Thoracic aorta (tissue), 2 donors: ENCODE data around the gene TEPSIN. TPM values are rescaled to one million over a fixed set of nuclear protein-coding genes. Genes with fewer than 3 reads are reported as not detected.

Experiments used
- ATAC-seq: fragments of 150-250 bp; one replicate; pipeline ENCODE4 v1.8.0; 2017; ENCODE audit warnings: low read depth; ENCODE audit not compliant: insufficient number of reproducible peaks, low FRiP score
- DNase-seq: peaks from one replicate; pipeline ENCODE4 v3.0.0-alpha.2; 2020; ENCODE audit warnings: low spot score
- H3K27ac ChIP-seq, 2 donors: fragments of 200-600 bp; sonication (generic); 1 replicate in 1 of 2; 2 replicates in 1 of 2; pipeline ENCODE4 v1.5.1; 2016; ENCODE audit warnings: mild to moderate bottlenecking in 2 of 2, moderate library complexity in 2 of 2
- H3K27me3 ChIP-seq: fragments of 200-600 bp; sonication (generic); replicated peaks from 2 replicates; pipeline ENCODE4 v1.6.0; 2016; ENCODE audit warnings: mild to moderate bottlenecking; ENCODE audit not compliant: insufficient read depth
- H3K36me3 ChIP-seq: fragments of 200-600 bp; sonication (generic); one replicate; pipeline ENCODE4 v1.5.1; 2016
- H3K4me1 ChIP-seq, 2 donors: fragments of 200-600 bp; sonication (generic); 1 replicate in 1 of 2; 2 replicates in 1 of 2; pipeline versions ENCODE4 v1.5.1 to v1.6.0; 2016; ENCODE audit warnings: low read depth in 2 of 2, mild to moderate bottlenecking in 1 of 2; ENCODE audit not compliant: control insufficient read depth in 1 of 2
- H3K4me3 ChIP-seq: fragments of 200-600 bp; sonication (generic); 2 replicates; pipeline ENCODE4 v1.5.1; 2016; ENCODE audit warnings: mild to moderate bottlenecking
- H3K9me3 ChIP-seq: fragments of 200-600 bp; sonication (generic); 2 replicates; pipeline ENCODE4 v1.5.1; 2016
- CTCF ChIP-seq: fragments of 200-600 bp; sonication (generic); IDR thresholded peaks from one replicate; pipeline ENCODE4 v1.5.1; 2019; ENCODE audit warnings: antibody characterized with exemption
- total RNA-seq, 2 donors: library from RNA; depleted of rRNA; stranded (reverse); fragments of >200 nt; gene quantifications; one replicate each; pipeline versions ENCODE4 v1.1.0 to v1.2.3, GENCODE V29; 2016

TEPSIN gene
- total RNA-seq, 2 donors from 2014 or later = 52.4 to 70.8 TPM

- no peak overlapping the region for H3K27ac ChIP-seq
- H3K4me3 ChIP-seq = no peak overlapping the region
- ATAC-seq = no peak
- H3K9me3 ChIP-seq = no peaks in the 10 kb centered on the region
- DNase-seq = no peak
- no peaks in the 10 kb centered on the region for H3K4me1 ChIP-seq
- no peaks in the 10 kb centered on the region for H3K36me3 ChIP-seq
- H3K27me3 ChIP-seq = no peaks in the 10 kb centered on the region
- TF ChIP-seq CTCF = no peak
Measured at GRCh38 chr17:81184555-81184954, 54.3 kb downstream of the TEPSIN start.

GRCh38 chr17:81183807-81184206 is 55.0 kb downstream of the TEPSIN start:
- no peaks in the 10 kb centered on the region for H3K4me1 ChIP-seq
- no peaks in the 10 kb centered on the region for H3K9me3 ChIP-seq
- H3K27ac ChIP-seq = no peak overlapping the region
- H3K36me3 ChIP-seq = no peaks in the 10 kb centered on the region
- TF ChIP-seq CTCF = no peak
- ATAC-seq (no peak), DNase-seq (no peak)
- H3K4me3 ChIP-seq = no peak overlapping the region
- H3K27me3 ChIP-seq = no peaks in the 10 kb centered on the region

GRCh38 chr17:81183316-81183715 is 55.5 kb downstream of the TEPSIN start:
- H3K4me3 ChIP-seq = no peak overlapping the region
- H3K9me3 ChIP-seq = no peaks in the 10 kb centered on the region
- no peaks in the 10 kb centered on the region for H3K4me1 ChIP-seq
- no peak for ATAC-seq
- H3K27ac ChIP-seq = no peak overlapping the region
- no peak for TF ChIP-seq CTCF
- no peaks in the 10 kb centered on the region for H3K27me3 ChIP-seq
- H3K36me3 ChIP-seq = no peaks in the 10 kb centered on the region
- no peak for DNase-seq

- DNase-seq (no peak), ATAC-seq (no peak)
- no peaks in the 10 kb centered on the region for H3K4me1 ChIP-seq
- no peak overlapping the region for H3K4me3 ChIP-seq
- no peaks in the 10 kb centered on the region for H3K36me3 ChIP-seq
- no peaks in the 10 kb centered on the region for H3K27me3 ChIP-seq
- no peak for TF ChIP-seq CTCF
- no peaks in the 10 kb centered on the region for H3K9me3 ChIP-seq
- no peak overlapping the region for H3K27ac ChIP-seq
Measured at GRCh38 chr17:81182596-81182995, 56.3 kb downstream of the TEPSIN start.

GRCh38 chr17:81181811-81182185 is 57.1 kb downstream of the TEPSIN start:
- no peak overlapping the region for H3K4me3 ChIP-seq
- no peaks in the 10 kb centered on the region for H3K9me3 ChIP-seq
- no peak for ATAC-seq
- DNase-seq = no peak
- TF ChIP-seq CTCF = no peak
- H3K27ac ChIP-seq = no peak overlapping the region
- H3K27me3 ChIP-seq = no peaks in the 10 kb centered on the region
- no peaks in the 10 kb centered on the region for H3K4me1 ChIP-seq
- H3K36me3 ChIP-seq = no peaks in the 10 kb centered on the region
